K562 (cell line): ENCODE measurements around the gene SLC19A2. TPM values are rescaled to one million over a fixed set of nuclear protein-coding genes. Genes with fewer than 3 reads are reported as not detected.

ENCODE experiments used
- AFF4 ChIP-seq: sonication (generic); formaldehyde crosslinking; IDR thresholded peaks from 2 replicates; pipeline ENCODE4 v1.8.0; 2023; ENCODE audit warnings: mild to moderate bottlenecking, missing genetic modification reagents
- ASH1L ChIP-seq: fragments of 450-650 bp; IDR thresholded peaks from 2 replicates; pipeline ENCODE4 v1.6.1; 2018; ENCODE audit warnings: borderline replicate concordance, mild to moderate bottlenecking, low read depth; ENCODE audit not compliant: partially characterized antibody
- CBX1 ChIP-seq: sonication (generic); IDR thresholded peaks from 2 replicates; pipeline ENCODE4 v1.6.1; 2016; ENCODE audit warnings: antibody characterized with exemption, low read depth, mild to moderate bottlenecking
- CTBP1 ChIP-seq: fragments of 450-650 bp; IDR thresholded peaks from 2 replicates; pipeline ENCODE4 v1.6.1; 2016; ENCODE audit warnings: borderline replicate concordance
- FUS ChIP-seq: fragments of 200-400 bp; formaldehyde crosslinking; optimal IDR thresholded peaks from 2 replicates; pipeline ENCODE3; 2017; ENCODE audit warnings: low read depth, low read length
- NCOA4 ChIP-seq: fragments of 450-650 bp; IDR thresholded peaks from 2 replicates; pipeline ENCODE4 v1.6.1; 2018; ENCODE audit warnings: mild to moderate bottlenecking; ENCODE audit not compliant: partially characterized antibody
- RERE ChIP-seq: sonication (generic); formaldehyde crosslinking; IDR thresholded peaks from 2 replicates; pipeline ENCODE4 v1.8.0; 2023; ENCODE audit warnings: missing genetic modification reagents, mild to moderate bottlenecking, borderline replicate concordance
- XRCC3 ChIP-seq: fragments of 450-650 bp; IDR thresholded peaks from 2 replicates; pipeline ENCODE4 v1.6.1; 2017; ENCODE audit warnings: mild to moderate bottlenecking, moderate library complexity
- ZNF347 ChIP-seq: fragments of 450-650 bp; formaldehyde crosslinking; IDR thresholded peaks from 2 replicates; pipeline ENCODE4 v1.4.0; 2020; ENCODE audit warnings: low read depth, mild to moderate bottlenecking, moderate library complexity
- ZNF785 ChIP-seq: fragments of 250-450 bp; sonication (Bioruptor Pico); IDR thresholded peaks from 2 replicates; pipeline ENCODE4 v1.4.0; 2020; ENCODE audit warnings: mild to moderate bottlenecking
- polyA plus RNA-seq, 8 experiments: library from polyadenylated mRNA; depleted of rRNA in 4 of 8; stranded (reverse) in 5 of 8; unstranded in 3 of 8; fragments of >200 nt; fragmentation: Nextera tagmentation in 2 of 8; fragmentation: Illumina TruSeq in 1 of 8; extraction: Ambion mirVana in 2 of 8; extraction: Trizol in 1 of 8; gene quantifications; 2 replicates each; pipeline versions ENCODE4 v1.2.1 to v1.2.3, GENCODE V29; 2011 to 2014; ENCODE audit warnings: inconsistent platforms in 1 of 8, missing spikeins in 1 of 8
- total RNA-seq, 7 experiments: library from RNA; depleted of rRNA in 6 of 7; stranded (reverse); fragments of >200 nt in 6 of 7; fragmentation: Illumina TruSeq in 2 of 7; extraction: Trizol in 2 of 7; gene quantifications; 2 replicates each; pipeline versions ENCODE4 v1.2.1 to v1.2.3, GENCODE V29; 2011 to 2021; ENCODE audit warnings: low replicate concordance in 1 of 7
- TF ChIP-seq, protein P1 (sequence below): conservative IDR thresholded peaks from 2 replicates; pipeline ENCODE4 v1.6.1; 2011; ENCODE audit warnings: low read depth, mild to moderate bottlenecking, low read length; ENCODE audit not compliant: control insufficient read depth
- TF ChIP-seq, protein P2 (sequence below): fragments of 250-450 bp; sonication (Bioruptor Pico); IDR thresholded peaks from 2 replicates; pipeline ENCODE4 v1.8.0; 2022; ENCODE audit warnings: inconsistent platforms

Gene SLC19A2
- total and polyA plus RNA-seq, 9 of the 15 experiments (the other 6 are each of a cell fraction or from before 2014, with no cell fraction given), result 7.4 to 42.8 (median 19.2) TPM

- TF ChIP-seq RERE (peak; percentile 26; the same call in 1 of the 2 replicates), ASH1L (peak; percentile 64), XRCC3 (no peak), ZNF785 (CRISPR knock-in tag) (no peak), ZNF347 (no peak), CBX1 (peak; percentile 84), CTBP1 (peak; percentile 54), NCOA4 (no peak), AFF4 (CRISPR knock-in tag) (peak; percentile 96), FUS (peak; percentile 16)
- TF ChIP-seq, protein P1, sequence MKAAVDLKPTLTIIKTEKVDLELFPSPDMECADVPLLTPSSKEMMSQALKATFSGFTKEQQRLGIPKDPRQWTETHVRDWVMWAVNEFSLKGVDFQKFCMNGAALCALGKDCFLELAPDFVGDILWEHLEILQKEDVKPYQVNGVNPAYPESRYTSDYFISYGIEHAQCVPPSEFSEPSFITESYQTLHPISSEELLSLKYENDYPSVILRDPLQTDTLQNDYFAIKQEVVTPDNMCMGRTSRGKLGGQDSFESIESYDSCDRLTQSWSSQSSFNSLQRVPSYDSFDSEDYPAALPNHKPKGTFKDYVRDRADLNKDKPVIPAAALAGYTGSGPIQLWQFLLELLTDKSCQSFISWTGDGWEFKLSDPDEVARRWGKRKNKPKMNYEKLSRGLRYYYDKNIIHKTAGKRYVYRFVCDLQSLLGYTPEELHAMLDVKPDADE, result peak; percentile 60; the same call in 1 of the 2 replicates
- TF ChIP-seq, protein P2, sequence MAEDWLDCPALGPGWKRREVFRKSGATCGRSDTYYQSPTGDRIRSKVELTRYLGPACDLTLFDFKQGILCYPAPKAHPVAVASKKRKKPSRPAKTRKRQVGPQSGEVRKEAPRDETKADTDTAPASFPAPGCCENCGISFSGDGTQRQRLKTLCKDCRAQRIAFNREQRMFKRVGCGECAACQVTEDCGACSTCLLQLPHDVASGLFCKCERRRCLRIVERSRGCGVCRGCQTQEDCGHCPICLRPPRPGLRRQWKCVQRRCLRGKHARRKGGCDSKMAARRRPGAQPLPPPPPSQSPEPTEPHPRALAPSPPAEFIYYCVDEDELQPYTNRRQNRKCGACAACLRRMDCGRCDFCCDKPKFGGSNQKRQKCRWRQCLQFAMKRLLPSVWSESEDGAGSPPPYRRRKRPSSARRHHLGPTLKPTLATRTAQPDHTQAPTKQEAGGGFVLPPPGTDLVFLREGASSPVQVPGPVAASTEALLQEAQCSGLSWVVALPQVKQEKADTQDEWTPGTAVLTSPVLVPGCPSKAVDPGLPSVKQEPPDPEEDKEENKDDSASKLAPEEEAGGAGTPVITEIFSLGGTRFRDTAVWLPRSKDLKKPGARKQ (CRISPR knock-in tag), result no peak
Observed at GRCh38 chr1:169485431-169486280, at the start of gene SLC19A2 (continued).
